AG09319 (cell line): ENCODE data around the gene POPDC2.

Experiments
- DNase-seq: peaks from one replicate; pipeline ENCODE4 v3.0.0-alpha.2; 2010; ENCODE audit warnings: low read depth; ENCODE audit errors: extremely low read depth
- CTCF ChIP-seq: IDR thresholded peaks from 2 replicates; pipeline ENCODE4 v1.5.1; 2011; ENCODE audit warnings: low read depth, mild to moderate bottlenecking, inconsistent platforms, low read length, moderate library complexity

Gene POPDC2, protein sequence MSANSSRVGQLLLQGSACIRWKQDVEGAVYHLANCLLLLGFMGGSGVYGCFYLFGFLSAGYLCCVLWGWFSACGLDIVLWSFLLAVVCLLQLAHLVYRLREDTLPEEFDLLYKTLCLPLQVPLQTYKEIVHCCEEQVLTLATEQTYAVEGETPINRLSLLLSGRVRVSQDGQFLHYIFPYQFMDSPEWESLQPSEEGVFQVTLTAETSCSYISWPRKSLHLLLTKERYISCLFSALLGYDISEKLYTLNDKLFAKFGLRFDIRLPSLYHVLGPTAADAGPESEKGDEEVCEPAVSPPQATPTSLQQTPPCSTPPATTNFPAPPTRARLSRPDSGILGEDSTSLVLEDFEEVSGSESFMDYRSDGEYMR

DNA sequence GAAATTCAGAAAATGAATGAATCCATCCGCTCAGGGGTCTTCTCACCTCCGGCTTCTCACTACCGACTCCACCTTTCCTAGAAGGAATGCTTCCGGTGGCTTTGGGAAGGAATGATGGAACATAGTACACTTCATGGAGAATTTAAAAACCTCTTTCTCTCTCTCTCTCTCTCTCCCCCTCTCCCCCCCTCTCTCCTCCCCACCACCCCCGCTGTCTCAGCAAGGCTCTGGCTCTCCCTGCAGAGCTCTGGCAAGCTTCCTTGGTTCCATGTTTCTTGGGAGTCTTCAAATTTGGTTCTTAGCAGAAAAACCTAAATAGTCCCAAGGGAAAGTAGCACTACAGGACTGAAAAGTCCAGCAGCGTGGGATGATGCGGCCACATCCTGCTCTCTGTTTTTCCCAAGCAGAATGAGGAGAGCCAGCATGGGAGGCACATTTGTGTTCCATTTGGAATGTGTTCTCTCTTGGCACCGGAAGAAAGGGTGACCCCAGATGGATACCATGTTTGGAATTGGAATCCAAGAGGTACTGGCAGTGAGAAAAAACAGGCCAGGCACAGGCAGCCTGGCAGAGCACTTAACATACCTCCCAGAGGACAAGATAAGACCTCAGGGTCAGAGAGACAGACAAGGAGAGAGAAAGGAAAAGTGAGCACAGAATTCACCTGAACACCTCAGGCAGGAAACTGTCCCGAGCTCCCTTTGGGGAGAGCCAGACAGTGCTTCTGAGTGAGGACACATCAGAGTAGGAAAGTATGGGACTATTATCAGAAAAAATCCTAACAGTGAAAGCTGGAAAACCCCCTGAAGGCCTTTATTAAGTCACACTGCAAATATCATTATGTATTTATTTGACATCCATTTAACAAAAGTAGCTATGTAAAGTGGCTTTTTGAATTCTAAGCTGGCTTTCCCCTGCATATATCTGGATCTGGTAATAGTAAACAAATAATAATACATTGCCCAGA lies at the start of gene POPDC2:
Gene POPDC2, minus strand, starts transcription at position 116 of the 967 bp plus-strand sequence. CDS start 166 bp downstream, outside the sequence.
- no peak for DNase-seq

DNA sequence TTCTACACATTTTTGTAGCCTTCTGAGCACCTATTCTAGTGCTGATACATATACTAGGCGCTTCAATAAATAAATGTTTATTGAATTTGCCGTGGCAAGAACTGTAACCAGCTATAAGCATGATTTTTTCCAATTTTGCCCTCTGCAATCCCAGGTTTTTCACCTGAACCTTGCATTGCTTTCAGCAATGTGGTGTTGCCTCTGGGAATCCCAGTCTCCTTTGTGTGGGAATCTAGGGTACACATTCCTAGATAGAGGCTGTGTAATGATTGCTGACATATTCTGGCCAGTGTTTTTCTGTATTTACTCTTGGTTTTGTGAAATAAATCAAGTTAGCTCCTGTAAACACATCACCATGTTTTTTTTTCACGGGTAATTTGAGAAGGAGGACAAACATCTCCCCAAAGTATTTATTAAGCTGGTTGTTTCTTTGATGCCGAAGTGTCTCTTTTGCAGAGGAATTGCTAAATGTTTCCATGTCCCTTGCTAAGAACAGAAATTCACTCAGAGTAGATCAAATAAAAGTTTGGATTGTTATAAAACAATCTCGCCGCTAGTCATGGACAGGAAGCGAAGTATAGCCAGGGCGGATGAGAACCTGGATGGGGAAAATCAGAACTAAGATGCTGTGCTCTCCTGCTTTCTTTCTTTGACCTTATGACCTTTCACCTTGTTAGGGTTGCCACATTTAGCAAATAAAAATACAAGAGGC lies 43.6 kb upstream of the POPDC2 start:
- TF ChIP-seq CTCF = no peak
- no peak for DNase-seq

More for the DNA sequence above, at the start of gene POPDC2:
- TF ChIP-seq CTCF = no peak

GRCh38 chr3:119702530-119703527 lies 42.4 kb upstream of the POPDC2 start, which contains the start of gene CFAP91:
Gene CFAP91, plus strand, starts transcription at chr3:119703022. Its CDS starts 77 bp downstream, at chr3:119703099.
- no peak for TF ChIP-seq CTCF
- peak; percentile 79 for DNase-seq

DNA sequence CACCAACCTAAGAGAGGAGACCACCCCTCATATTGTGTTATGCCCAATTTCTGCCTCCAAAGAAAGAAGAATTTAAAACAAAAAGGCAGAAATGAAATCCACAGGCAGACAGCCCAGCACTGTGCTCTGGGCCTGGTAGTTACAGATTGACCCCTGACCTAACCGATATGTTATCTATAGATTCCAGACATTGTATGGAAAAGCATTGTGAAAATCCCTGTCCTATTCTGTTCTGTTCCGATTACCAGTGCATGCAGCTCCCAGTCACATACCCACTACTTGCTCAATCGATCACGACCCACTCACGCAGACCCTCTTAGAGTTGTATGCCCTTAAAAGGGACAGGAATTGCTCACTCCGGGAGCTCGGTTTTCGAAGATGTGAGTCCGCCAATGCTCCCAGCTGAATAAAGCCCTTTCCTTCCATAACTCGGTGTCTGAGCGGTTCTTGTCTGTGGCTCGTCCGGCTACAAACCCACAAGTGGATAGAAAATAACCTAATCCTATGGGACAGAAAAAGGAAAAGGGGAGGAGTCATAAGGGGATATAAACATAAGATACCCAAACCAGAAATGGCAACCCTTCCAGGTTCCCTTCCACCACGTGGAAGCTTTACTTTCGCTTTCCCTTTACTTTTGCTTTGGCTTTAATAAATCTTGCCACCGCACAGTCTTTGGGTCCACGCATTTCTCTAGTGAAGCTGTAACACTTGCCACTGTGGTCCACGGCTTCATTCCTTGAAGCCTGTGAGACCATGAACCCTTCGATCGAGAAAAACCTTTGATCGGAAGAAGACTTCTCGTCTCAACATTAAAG lies 40.7 kb upstream of the POPDC2 start:
- no peak for DNase-seq
- no peak for TF ChIP-seq CTCF

GRCh38 chr3:119700269-119700919 lies 40.0 kb upstream of the POPDC2 start:
- no peak for DNase-seq
- TF ChIP-seq CTCF = no peak
